GM10248 (cell line): ENCODE results near the gene ITGB1.

Experiments
- CTCF ChIA-PET: fragments of 300-600 bp; sonication (Branson Sonifier 250); formaldehyde crosslinking; extraction: SDS; loops from one replicate; lab custom pipeline; 2021; ENCODE audit warnings: antibody characterized with exemption; lab: Yijun Ruan, JAX
- POLR2A ChIA-PET: fragments of 350-650 bp; sonication (Branson Sonifier 250); formaldehyde crosslinking; extraction: SDS; loops from one replicate; lab custom pipeline; 2020; ENCODE audit warnings: antibody characterized with exemption; lab: Yijun Ruan, JAX
- DNase-seq: peaks from one replicate; pipeline ENCODE4 v3.0.0; 2012; ENCODE audit errors: extremely low spot score
- TF ChIP-seq, protein P1 (sequence below): IDR thresholded peaks from 2 replicates; pipeline ENCODE4 v1.5.1; 2012; ENCODE audit warnings: mild to moderate bottlenecking, low read depth; ENCODE audit errors: extremely low read depth, missing control alignments, control extremely low read depth

Gene ITGB1

DNA sequence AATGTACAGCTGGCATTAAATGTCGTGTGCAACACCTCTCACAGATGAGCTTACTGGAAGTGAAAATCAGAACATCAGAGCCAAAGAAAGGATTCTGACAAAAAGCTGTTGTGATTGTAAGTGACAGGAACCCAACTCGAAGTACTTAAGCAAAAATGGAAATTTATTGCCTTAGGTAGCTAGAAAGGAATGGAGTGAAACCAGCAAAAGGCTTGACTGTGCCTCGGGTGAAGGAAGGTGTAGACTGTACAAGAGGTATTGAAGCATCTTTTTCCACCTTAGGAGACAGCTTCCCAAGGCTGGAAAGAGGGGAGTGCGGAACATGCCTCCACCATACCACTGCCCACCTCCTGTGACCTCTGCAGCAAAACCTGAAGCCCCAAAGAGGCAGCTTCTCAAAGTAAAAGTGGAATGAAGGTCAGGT is 27.3 kb upstream of the ITGB1 start:
- DNase-seq, result no peak
- POLR2A ChIA-PET, result no interaction called here
- CTCF ChIA-PET, result interaction anchor here (1.1 to 2.7 kb wide), 2 partner anchors 17 to 24 kb away, joined by 4 to 9 read pairs; no protein-coding TSS in a partner anchor
- TF ChIP-seq, protein P1, sequence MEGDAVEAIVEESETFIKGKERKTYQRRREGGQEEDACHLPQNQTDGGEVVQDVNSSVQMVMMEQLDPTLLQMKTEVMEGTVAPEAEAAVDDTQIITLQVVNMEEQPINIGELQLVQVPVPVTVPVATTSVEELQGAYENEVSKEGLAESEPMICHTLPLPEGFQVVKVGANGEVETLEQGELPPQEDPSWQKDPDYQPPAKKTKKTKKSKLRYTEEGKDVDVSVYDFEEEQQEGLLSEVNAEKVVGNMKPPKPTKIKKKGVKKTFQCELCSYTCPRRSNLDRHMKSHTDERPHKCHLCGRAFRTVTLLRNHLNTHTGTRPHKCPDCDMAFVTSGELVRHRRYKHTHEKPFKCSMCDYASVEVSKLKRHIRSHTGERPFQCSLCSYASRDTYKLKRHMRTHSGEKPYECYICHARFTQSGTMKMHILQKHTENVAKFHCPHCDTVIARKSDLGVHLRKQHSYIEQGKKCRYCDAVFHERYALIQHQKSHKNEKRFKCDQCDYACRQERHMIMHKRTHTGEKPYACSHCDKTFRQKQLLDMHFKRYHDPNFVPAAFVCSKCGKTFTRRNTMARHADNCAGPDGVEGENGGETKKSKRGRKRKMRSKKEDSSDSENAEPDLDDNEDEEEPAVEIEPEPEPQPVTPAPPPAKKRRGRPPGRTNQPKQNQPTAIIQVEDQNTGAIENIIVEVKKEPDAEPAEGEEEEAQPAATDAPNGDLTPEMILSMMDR, result no peak

DNA sequence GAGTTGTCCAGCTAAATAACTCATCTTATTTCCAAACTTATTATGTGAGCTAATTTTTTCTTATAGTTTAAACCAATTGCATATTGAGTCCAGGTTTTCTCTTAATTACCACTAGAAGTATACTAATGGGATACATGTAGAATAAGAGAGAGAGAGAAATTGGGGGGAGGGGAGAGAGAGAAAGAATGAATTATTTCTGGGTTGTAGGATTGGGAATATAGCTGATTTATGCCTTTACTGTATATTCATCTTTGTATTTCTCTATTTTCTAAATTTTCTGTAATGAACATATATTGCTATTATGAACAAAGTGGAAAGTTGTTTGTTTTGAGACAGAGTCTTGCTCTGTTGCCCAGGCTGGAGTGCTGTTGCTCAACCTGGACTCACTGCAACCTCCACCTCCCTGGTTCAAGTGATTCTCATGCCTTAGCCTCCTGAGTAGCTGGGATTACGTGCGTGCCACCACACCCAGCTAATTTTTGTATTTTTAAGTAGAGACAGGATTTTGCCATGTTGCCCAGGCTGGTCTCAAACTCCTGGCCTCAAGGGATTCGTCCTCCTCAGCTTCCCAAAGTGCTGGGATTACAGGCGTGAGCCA is 26.1 kb upstream of the ITGB1 start:
- DNase-seq, result no peak
- TF ChIP-seq, protein P1, result no peak
- ChIA-PET CTCF (interaction anchor here (1.9 to 2.7 kb wide), 2 partner anchors 20 to 25 kb away, joined by 4 to 9 read pairs; no protein-coding TSS in a partner anchor), POLR2A (interaction anchor here (0.7 kb wide), 1 partner anchor 11 kb away, joined by 7 read pairs; no protein-coding TSS in a partner anchor)

DNA sequence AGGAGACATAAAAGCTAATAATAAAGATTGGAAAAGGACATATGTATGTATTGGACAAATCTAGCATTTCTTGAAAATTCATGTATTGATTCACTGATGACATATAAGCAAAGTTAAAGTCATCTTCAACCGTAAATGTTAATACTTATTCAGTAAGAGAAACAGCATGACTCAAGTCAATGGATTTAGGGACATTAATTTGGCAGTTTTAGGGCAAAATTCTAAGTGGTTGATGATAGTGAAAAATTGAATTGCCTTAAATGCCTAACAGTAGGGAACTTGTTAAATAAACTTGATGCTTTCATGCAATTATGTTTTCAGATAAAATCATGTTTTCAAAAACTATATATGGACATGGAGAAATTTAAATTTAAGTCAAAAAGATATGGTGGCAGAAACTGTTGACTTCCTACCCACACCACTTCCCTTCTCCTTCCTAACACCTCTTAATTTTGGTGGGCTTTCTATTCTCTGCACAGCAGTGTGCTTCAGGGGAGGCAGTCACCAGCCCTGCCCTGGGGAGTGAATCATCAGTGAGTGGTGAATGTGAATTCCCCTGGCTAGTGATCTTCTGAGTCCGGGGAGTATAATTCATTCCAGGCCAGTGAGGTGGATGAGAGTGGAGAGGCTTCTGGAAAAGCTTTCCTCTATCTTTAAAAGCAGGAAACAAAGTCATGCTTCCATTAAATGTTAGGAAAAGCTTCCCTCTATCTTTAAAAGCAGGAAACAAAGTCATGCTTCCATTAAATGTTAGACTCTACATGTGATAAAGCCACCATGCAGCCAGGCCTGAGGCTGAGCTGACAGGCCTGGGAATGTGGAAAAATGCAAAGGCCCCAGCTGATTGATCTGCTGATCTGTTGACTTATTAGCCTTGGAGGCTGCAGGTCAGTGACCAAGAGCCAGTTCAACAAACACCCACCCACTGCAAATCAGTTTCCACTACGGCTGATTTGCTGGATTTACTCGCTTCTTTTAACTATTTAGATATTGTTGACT is 25.2 kb upstream of the ITGB1 start:
- ChIA-PET POLR2A (no interaction called here), CTCF (interaction anchor here (1.4 to 1.9 kb wide), 2 partner anchors 9 to 21 kb away, joined by 3 to 4 read pairs; no protein-coding TSS in a partner anchor)
- TF ChIP-seq, protein P1, result no peak
- DNase-seq, result no peak

DNA sequence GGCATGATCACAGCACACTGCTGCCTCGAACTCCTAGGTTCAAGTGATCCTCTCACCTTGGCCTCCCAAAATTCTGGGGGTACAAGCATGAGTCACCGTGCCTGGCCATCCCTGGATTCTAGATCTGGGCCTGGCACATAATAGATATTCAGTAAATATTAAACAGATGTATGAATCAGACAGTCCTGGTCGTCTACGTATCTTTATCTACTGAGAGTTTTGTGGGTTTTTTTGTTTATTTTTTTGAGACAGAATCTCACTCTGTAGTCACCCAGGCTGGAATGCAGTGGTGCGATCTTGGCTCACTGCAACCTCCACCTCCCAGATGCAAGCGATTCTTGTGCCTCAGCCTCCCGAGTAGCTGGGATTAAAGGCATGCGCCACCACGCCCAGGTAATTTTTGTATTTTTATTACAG is 24.3 kb upstream of the ITGB1 start:
- ChIA-PET CTCF (interaction anchor here (1.4 to 2.1 kb wide), 3 partner anchors 8 to 27 kb away, joined by 3 to 12 read pairs (median 4); no protein-coding TSS in a partner anchor), POLR2A (interaction anchor here (0.6 kb wide), 1 partner anchor 549 kb away, joined by 3 read pairs; no protein-coding TSS in a partner anchor)
- TF ChIP-seq, protein P1, result no peak
- DNase-seq, result no peak

DNA sequence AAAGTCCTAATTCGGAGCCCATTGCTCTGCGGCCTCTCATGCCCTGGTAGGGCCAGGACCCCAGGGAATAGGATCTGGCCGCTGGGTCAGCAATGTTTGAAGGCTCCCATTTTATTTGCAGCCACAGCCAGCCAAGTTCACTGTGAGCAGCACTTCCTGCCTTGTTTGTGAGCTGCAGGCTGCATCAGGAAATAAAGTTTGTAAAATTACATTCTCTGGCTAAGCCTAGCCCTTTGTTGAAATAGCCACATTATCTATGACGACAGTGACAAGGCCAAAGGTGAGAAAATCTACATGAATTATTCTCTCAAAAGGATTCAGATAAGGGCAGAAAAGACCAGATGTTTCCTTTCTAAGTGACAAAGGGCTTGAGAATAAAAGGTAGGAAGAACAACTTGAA is 23.7 kb upstream of the ITGB1 start:
- TF ChIP-seq, protein P1, result no peak
- ChIA-PET CTCF (interaction anchor here (1.0 to 2.1 kb wide), 3 partner anchors 11 to 28 kb away, joined by 3 to 12 read pairs (median 4); no protein-coding TSS in a partner anchor), POLR2A (interaction anchor here (0.6 kb wide), 1 partner anchor 548 kb away, joined by 3 read pairs; no protein-coding TSS in a partner anchor)
- DNase-seq, result no peak
